ENCODE results near the gene MAG.
"Not testable (repeated sequence)": the region's sequence is repeated elsewhere in the genome, so short reads cannot be mapped to it uniquely, and the experiment has no call there.

The MAG gene

DNA sequence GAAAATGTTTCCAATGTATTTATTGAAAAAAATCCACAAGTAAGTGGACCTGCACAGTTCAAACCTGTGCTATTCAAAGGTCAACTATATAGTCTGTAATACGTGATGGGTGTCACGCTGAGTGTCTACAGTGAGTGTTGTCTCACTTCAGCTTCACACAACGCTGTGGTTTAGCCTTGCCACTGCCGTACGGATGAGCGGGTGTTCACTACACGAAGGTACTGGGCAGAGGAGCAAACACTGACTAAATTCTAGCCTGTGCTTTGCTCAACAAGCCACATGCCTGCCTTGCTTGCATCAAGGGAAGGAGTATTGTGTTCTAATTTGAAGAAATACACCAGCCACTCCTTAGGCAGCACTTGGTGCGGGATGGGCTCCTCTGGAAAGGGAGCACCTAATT lies 62.9 kb downstream of the MAG start:
- no peaks in the 10 kb centered on the region for H3K4me1 ChIP-seq (ENCODE audit: control insufficient read depth, low read depth, low read length)
- no peaks in the 10 kb centered on the region for H3K9me3 ChIP-seq (ENCODE audit: control insufficient read depth, low read depth, low read length)
- no peaks in the 10 kb centered on the region for H3K36me3 ChIP-seq (ENCODE audit: control insufficient read depth, low read depth, low read length)
- no peak overlapping the region for H3K9ac ChIP-seq (ENCODE audit: low read length)
- H3K27ac ChIP-seq (ENCODE audit: low read length) = no peak overlapping the region
- H3K4me3 ChIP-seq (ENCODE audit: low read length) = no peak overlapping the region
- H3K27me3 ChIP-seq (ENCODE audit: control insufficient read depth, insufficient read depth, low read length) = no peaks in the 10 kb centered on the region

DNA sequence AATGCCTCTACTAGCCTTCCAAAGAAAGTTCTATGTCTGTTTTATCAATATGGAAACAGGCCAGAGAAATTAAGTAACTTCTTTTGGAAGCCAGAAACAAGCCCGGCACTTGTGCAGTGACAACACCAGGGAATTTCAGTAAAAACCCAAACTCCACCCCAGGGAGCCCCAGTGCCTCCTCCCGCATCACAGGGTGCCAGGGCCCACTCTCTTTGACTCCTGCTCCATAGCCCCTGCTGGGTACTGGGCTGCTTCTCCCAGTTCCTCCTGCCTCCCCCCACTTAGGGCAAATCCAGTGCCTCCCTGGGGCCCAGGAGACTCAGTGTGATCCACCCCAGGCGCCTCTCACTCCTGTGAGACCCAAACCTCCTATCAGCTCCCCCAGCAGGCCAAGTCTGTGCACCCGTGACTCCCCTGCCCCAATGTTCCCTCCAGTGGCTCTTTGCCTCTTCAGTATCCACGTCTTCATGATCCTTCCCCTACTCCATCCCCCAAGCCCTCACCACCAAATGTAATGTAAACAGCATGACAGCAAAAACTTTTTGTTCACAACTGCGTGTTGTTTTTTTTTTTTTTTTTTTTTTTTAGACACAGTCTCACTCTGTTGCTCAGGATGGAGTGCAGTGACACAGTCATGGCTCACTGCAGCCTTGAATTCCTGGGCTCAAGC lies 64.0 kb downstream of the MAG start:
- H3K27me3 ChIP-seq (ENCODE audit: control insufficient read depth, insufficient read depth, low read length) = no peaks in the 10 kb centered on the region
- no peaks in the 10 kb centered on the region for H3K9me3 ChIP-seq (ENCODE audit: control insufficient read depth, low read depth, low read length)
- H3K4me1 ChIP-seq (ENCODE audit: control insufficient read depth, low read depth, low read length) = no peaks in the 10 kb centered on the region
- no peak overlapping the region for H3K4me3 ChIP-seq (ENCODE audit: low read length)
- no peak overlapping the region for H3K9ac ChIP-seq (ENCODE audit: low read length)
- H3K27ac ChIP-seq (ENCODE audit: low read length) = no peak overlapping the region
- H3K36me3 ChIP-seq (ENCODE audit: control insufficient read depth, low read depth, low read length) = no peaks in the 10 kb centered on the region

DNA sequence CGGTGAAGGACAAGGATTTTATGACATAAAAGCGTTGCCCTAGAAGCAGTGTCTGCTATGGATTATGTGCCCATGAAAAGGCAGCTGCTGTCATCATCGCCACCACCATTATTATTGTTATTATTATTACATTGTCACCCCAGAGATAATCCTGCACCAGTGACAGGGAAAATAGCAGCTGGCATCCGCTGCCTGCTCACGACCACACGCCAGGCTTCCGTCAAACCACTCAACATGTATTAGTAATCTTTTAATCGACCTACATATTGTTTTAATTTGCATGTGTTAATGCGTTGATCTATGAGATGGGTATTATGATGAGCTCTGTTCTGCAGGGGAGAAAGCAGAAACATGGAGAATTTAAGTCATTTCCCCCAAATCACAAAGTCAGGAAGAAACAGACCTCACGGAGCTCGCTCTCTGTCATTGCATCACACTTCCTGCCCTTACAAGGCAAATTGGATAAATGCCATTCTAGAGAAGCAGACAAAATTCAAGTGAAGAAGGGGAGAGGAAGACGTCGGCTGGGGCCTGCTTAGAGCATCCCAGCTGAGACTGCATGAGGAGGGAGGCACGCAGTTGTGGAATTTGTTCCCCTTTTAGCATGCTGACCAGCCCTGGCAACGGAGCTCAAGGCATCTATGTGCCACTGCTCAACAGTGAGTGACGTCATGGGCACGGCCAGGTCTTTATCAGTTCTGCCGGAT lies 66.1 kb downstream of the MAG start, which contains the start of gene FFAR3:
Gene FFAR3 (plus strand): TSS at position 594 of the 707 bp plus-strand sequence. CDS start 431 bp downstream, outside the sequence.
- Histone ChIP-seq H3K27me3 (ENCODE audit: control insufficient read depth, insufficient read depth, low read length) (no peaks in the 10 kb centered on the region), H3K4me1 (ENCODE audit: control insufficient read depth, low read depth, low read length) (no peaks in the 10 kb centered on the region), H3K27ac (ENCODE audit: low read length) (no peak within 1 kb of the TSS), H3K4me3 (ENCODE audit: low read length) (no peak within 1 kb of the TSS), H3K9me3 (ENCODE audit: control insufficient read depth, low read depth, low read length) (no peaks in the 10 kb centered on the region), H3K36me3 (ENCODE audit: control insufficient read depth, low read depth, low read length) (no peaks in the 10 kb centered on the region), H3K9ac (ENCODE audit: low read length) (no peak within 1 kb of the TSS)

DNA sequence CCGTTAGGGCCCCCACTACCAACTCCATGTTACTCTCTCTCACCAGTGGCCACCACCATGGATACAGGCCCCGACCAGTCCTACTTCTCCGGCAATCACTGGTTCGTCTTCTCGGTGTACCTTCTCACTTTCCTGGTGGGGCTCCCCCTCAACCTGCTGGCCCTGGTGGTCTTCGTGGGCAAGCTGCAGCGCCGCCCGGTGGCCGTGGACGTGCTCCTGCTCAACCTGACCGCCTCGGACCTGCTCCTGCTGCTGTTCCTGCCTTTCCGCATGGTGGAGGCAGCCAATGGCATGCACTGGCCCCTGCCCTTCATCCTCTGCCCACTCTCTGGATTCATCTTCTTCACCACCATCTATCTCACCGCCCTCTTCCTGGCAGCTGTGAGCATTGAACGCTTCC lies 66.9 kb downstream of the MAG start:
- H3K36me3 ChIP-seq (ENCODE audit: control insufficient read depth, low read depth, low read length); H3K9ac ChIP-seq (ENCODE audit: low read length); H3K27ac ChIP-seq (ENCODE audit: low read length); H3K9me3 ChIP-seq (ENCODE audit: control insufficient read depth, low read depth, low read length); H3K4me3 ChIP-seq (ENCODE audit: low read length); H3K27me3 ChIP-seq (ENCODE audit: control insufficient read depth, insufficient read depth, low read length); H3K4me1 ChIP-seq (ENCODE audit: control insufficient read depth, low read depth, low read length): not testable (repeated sequence)

DNA sequence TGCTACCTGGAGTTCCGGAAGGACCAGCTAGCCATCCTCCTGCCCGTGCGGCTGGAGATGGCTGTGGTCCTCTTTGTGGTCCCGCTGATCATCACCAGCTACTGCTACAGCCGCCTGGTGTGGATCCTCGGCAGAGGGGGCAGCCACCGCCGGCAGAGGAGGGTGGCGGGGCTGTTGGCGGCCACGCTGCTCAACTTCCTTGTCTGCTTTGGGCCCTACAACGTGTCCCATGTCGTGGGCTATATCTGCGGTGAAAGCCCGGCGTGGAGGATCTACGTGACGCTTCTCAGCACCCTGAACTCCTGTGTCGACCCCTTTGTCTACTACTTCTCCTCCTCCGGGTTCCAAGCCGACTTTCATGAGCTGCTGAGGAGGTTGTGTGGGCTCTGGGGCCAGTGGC lies 67.4 kb downstream of the MAG start:
- H3K27me3 ChIP-seq (ENCODE audit: control insufficient read depth, insufficient read depth, low read length); H3K9me3 ChIP-seq (ENCODE audit: control insufficient read depth, low read depth, low read length); H3K36me3 ChIP-seq (ENCODE audit: control insufficient read depth, low read depth, low read length); H3K9ac ChIP-seq (ENCODE audit: low read length); H3K4me3 ChIP-seq (ENCODE audit: low read length); H3K4me1 ChIP-seq (ENCODE audit: control insufficient read depth, low read depth, low read length); H3K27ac ChIP-seq (ENCODE audit: low read length): not testable (repeated sequence)

DNA sequence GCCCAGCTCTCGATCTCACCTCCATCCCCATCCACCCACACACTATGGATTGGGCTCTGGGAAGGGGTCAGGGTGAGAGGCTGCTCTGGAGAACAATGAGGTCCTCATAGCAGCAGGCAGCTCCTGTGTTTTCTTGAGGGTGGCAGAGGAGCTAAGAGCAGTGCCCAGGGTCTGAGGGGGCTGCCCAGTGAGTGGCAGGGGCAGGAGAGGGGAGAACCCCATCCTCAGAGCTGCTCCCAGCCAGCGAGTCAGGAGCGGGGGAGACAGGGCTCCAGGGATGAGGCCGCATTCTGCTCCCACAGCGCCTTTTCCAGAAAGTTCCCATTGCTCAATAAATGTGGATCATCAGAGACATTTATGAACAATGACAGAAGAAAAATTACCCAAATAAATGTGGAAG lies 68.1 kb downstream of the MAG start:
- not testable (repeated sequence) for H3K4me3 ChIP-seq (ENCODE audit: low read length); H3K4me1 ChIP-seq (ENCODE audit: control insufficient read depth, low read depth, low read length); H3K27me3 ChIP-seq (ENCODE audit: control insufficient read depth, insufficient read depth, low read length); H3K27ac ChIP-seq (ENCODE audit: low read length); H3K9ac ChIP-seq (ENCODE audit: low read length); H3K9me3 ChIP-seq (ENCODE audit: control insufficient read depth, low read depth, low read length); H3K36me3 ChIP-seq (ENCODE audit: control insufficient read depth, low read depth, low read length)

DNA sequence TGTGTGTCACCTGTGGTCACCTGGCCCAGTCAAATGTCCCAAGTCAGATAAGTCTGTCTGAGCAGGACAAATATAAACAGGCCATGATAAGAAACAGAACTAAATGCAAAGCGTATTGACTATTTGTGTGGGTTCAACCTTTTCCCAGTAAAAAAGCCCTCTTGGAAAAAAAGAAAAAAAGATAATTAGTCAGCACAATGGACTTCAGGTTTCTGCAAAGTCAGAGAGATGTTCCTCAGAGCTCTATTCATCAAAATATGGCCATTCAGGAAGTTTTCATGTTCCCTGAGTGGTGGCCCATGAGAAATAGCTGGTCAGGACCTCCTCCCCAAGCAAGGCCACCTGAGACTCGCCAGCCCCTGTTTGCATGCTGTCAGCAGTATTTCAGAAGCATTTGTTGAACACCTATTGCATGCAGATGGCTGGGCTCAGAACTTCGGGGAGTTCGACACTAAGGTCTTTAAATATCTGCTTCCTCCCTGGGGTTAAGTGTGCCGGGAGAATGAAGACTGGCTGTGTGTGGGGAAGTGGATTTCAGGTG lies 69.0 kb downstream of the MAG start:
- Histone ChIP-seq H3K9me3 (ENCODE audit: control insufficient read depth, low read depth, low read length) (no peaks in the 10 kb centered on the region), H3K4me3 (ENCODE audit: low read length) (no peak overlapping the region), H3K36me3 (ENCODE audit: control insufficient read depth, low read depth, low read length) (no peaks in the 10 kb centered on the region), H3K27ac (ENCODE audit: low read length) (no peak overlapping the region), H3K27me3 (ENCODE audit: control insufficient read depth, insufficient read depth, low read length) (no peaks in the 10 kb centered on the region), H3K4me1 (ENCODE audit: control insufficient read depth, low read depth, low read length) (no peaks in the 10 kb centered on the region), H3K9ac (ENCODE audit: low read length) (no peak overlapping the region)

DNA sequence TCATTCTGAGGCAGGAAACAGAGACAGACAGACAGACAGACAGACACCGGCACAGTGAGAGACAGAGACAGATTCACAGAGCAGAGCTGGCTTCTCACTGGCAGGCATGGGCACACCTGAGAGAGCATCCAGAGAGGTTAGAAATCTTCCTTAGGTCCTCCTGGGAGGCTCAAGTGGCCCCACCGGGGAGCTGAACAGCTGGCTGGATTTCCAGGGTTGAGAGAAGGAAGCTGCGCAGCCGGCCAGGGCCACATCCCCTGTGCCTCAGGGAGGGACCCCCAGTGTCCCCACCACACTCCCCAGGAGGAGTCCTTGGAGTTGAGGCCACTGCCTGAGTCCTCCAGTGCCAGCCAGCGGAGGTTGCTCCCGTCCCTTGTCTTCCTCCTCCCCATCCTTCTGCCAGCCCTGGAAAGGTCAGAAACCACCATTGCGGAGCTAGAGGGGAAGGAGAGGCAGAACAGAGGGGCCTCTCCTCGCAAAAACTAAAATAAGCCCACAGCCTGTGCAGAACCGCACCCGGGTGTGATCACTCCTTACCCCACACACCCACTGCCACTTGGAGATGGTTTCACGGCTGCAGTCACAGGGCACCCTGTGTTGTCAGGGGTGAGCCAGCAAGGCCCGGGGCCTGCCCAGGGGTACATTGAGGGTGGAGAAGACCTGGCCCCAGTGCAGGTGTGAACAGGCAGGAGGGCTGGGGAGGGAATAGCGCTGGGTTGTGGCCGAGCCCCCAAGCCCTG lies 70.5 kb downstream of the MAG start:
- H3K9ac ChIP-seq (ENCODE audit: low read length) = no peak overlapping the region
- no peaks in the 10 kb centered on the region for H3K9me3 ChIP-seq (ENCODE audit: control insufficient read depth, low read depth, low read length)
- no peaks in the 10 kb centered on the region for H3K36me3 ChIP-seq (ENCODE audit: control insufficient read depth, low read depth, low read length)
- H3K4me3 ChIP-seq (ENCODE audit: low read length) = no peak overlapping the region
- no peaks in the 10 kb centered on the region for H3K27me3 ChIP-seq (ENCODE audit: control insufficient read depth, insufficient read depth, low read length)
- H3K4me1 ChIP-seq (ENCODE audit: control insufficient read depth, low read depth, low read length) = no peaks in the 10 kb centered on the region
- H3K27ac ChIP-seq (ENCODE audit: low read length) = no peak overlapping the region

DNA sequence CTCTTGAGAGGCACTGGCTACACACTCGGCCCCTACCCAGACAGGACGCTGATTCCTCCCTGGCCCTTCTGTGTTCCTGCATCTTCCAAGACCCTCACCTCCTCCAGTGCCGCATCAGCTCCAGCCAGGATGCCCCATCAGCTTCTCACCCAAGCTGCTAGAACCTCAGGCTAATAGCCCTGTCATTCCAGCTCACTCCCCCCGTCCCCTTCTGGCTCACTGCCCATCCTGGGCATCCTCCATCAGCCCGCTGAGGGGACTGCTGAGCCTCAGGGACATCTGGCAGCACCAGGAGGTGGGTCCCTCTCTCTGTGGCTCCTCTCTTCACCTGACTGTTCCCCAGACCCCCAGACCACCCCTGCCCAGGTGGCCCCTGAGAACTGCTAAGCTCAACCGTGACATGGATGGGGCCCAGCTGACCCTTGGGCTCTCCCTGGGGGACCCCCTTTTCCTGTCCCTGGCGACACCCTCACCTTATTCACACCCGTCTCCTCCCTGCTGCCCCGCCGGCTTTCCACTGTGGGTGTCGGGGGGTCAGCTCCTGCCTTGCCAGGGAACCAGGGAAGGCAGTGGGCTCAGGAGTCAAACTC lies 71.1 kb downstream of the MAG start:
- Histone ChIP-seq H3K9ac (ENCODE audit: low read length) (no peak overlapping the region), H3K36me3 (ENCODE audit: control insufficient read depth, low read depth, low read length) (no peaks in the 10 kb centered on the region), H3K4me1 (ENCODE audit: control insufficient read depth, low read depth, low read length) (no peaks in the 10 kb centered on the region), H3K4me3 (ENCODE audit: low read length) (no peak overlapping the region), H3K27ac (ENCODE audit: low read length) (no peak overlapping the region), H3K9me3 (ENCODE audit: control insufficient read depth, low read depth, low read length) (no peaks in the 10 kb centered on the region), H3K27me3 (ENCODE audit: control insufficient read depth, insufficient read depth, low read length) (no peaks in the 10 kb centered on the region)

All from iPS-18a (cell line).